Endothelial cell of umbilical vein (primary cell): Measurements from ENCODE around the gene ADD1. TPM values are rescaled to one million over a fixed set of nuclear protein-coding genes. Genes with fewer than 3 reads are reported as not detected.
A peak's percentile ranks its signal among the peaks of the same experiment; 100 is the strongest.

Source experiments
- BruUV-seq: library from RNA; stranded (reverse); fragments of 400-500 nt; replicated peaks from 2 replicates; lab custom pipeline; 2021; lab: Mats Ljungman, UMichigan
- CTCF ChIA-PET: fragments of 300-600, 350-600 bp; sonication (Branson Sonifier 250); formaldehyde crosslinking; loops from one replicate; lab custom pipeline; 2021; ENCODE audit warnings: antibody characterized with exemption, inconsistent platforms; lab: Charles Lee
- POLR2A ChIA-PET: fragments of 300-600, 350-600 bp; sonication (Branson Sonifier 250); formaldehyde crosslinking; loops from one replicate; lab custom pipeline; 2021; ENCODE audit warnings: antibody characterized with exemption, inconsistent platforms; lab: Charles Lee
- DNase-seq: peaks from one replicate; pipeline ENCODE4 v3.0.0-alpha.2; 2011; ENCODE audit warnings: low read depth, low spot score
- FAIRE-seq: peaks from 2 replicates; lab custom pipeline; 2011; peaks lifted over from hg19 to GRCh38; lab: Jason Lieb, UNC
- H2AFZ ChIP-seq: 2 replicates; pipeline ENCODE4 v1.6.0; 2012; ENCODE audit warnings: low read depth, low read length, control low read depth, inconsistent platforms
- H3K27ac ChIP-seq: 2 replicates; pipeline ENCODE4 v1.5.1; 2011; ENCODE audit warnings: low read depth, mild to moderate bottlenecking, control low read depth, low read length, moderate library complexity; ENCODE audit not compliant: insufficient read depth
- H3K27me3 ChIP-seq, 2 experiments: 2 replicates each; pipeline versions ENCODE4 v1.6.0 to v1.6.1; 2011; ENCODE audit warnings: low read length in 2 of 2, mixed read lengths in 1 of 2; ENCODE audit not compliant: control insufficient read depth in 2 of 2, insufficient read depth in 2 of 2
- H3K36me3 ChIP-seq, 2 experiments: 2 replicates in 1 of 2; 3 replicates in 1 of 2; pipeline ENCODE4 v1.5.1; 2011; ENCODE audit warnings: low read length in 2 of 2, mild to moderate bottlenecking in 1 of 2, moderate library complexity in 1 of 2; ENCODE audit not compliant: control insufficient read depth in 2 of 2, insufficient read depth in 2 of 2; ENCODE audit errors: extremely low read depth in 1 of 2
- H3K4me1 ChIP-seq: 3 replicates; pipeline ENCODE4 v1.5.1; 2011; ENCODE audit warnings: mild to moderate bottlenecking, low read length; ENCODE audit not compliant: control insufficient read depth, insufficient read depth; ENCODE audit errors: extremely low read depth
- H3K4me2 ChIP-seq: 2 replicates; pipeline ENCODE4 v1.6.1; 2011; ENCODE audit warnings: low read length, control low read depth, mixed read lengths; ENCODE audit not compliant: insufficient read depth
- H3K4me3 ChIP-seq, 3 experiments: fragments of 200-600 bp in 1 of 3; sonication (generic), shearing (Covaris generic) in 1 of 3; replicated peaks in 1 of 3; 2 replicates each; pipeline ENCODE4 v1.5.1; 2011 to 2016; ENCODE audit warnings: control low read depth in 3 of 3, low read length in 3 of 3, mild to moderate bottlenecking in 2 of 3, inconsistent platforms in 1 of 3, low read depth in 1 of 3, moderate library complexity in 1 of 3; ENCODE audit not compliant: insufficient read depth in 1 of 3
- H3K79me2 ChIP-seq: 2 replicates; pipeline ENCODE4 v1.6.0; 2012; ENCODE audit warnings: low read length, inconsistent platforms; ENCODE audit not compliant: control insufficient read depth, insufficient read depth
- H3K9ac ChIP-seq: replicated peaks from 2 replicates; pipeline ENCODE3; 2011; ENCODE audit warnings: low read length, control low read depth; ENCODE audit not compliant: insufficient read depth; ENCODE audit errors: extremely low read depth
- H3K9me1 ChIP-seq: replicated peaks from 3 replicates; pipeline ENCODE4 v1.6.0; 2011; ENCODE audit warnings: mild to moderate bottlenecking, low read length; ENCODE audit not compliant: control insufficient read depth, insufficient read depth; ENCODE audit errors: extremely low read depth
- H3K9me3 ChIP-seq: replicated peaks from 2 replicates; pipeline ENCODE4 v1.5.1; 2012; ENCODE audit warnings: low read length, inconsistent platforms; ENCODE audit not compliant: control insufficient read depth, insufficient read depth
- H4K20me1 ChIP-seq: replicated peaks from 2 replicates; pipeline ENCODE3; 2011; ENCODE audit warnings: mild to moderate bottlenecking, low read length; ENCODE audit not compliant: control insufficient read depth, insufficient read depth; ENCODE audit errors: extremely low read depth
- CTCF ChIP-seq, 2 donors: IDR thresholded peaks; 1 replicate in 1 of 2; 2 replicates in 1 of 2; pipeline ENCODE4 v1.5.1; 2011; ENCODE audit warnings: low read length in 2 of 2, mild to moderate bottlenecking in 2 of 2, moderate library complexity in 2 of 2, control low read depth in 1 of 2, inconsistent platforms in 1 of 2, low read depth in 1 of 2; ENCODE audit not compliant: insufficient read depth in 1 of 2; ENCODE audit errors: extremely low read depth in 1 of 2
- EZH2 ChIP-seq: IDR thresholded peaks from 2 replicates; pipeline ENCODE4 v1.6.1; 2012; ENCODE audit warnings: borderline replicate concordance, low read depth, mild to moderate bottlenecking, moderate library complexity, low read length, inconsistent platforms; ENCODE audit not compliant: severe bottlenecking
- FOS ChIP-seq: IDR thresholded peaks from 2 replicates; pipeline ENCODE4 v1.6.1; 2011; ENCODE audit warnings: mild to moderate bottlenecking, low read length, moderate library complexity, borderline replicate concordance; ENCODE audit not compliant: insufficient read depth
- GATA2 ChIP-seq: IDR thresholded peaks from 2 replicates; pipeline ENCODE4 v1.7.0; 2011; ENCODE audit warnings: low read depth, mild to moderate bottlenecking, moderate library complexity, mixed read lengths, low read length; ENCODE audit not compliant: insufficient read length, insufficient read depth
- JUN ChIP-seq: IDR thresholded peaks from 2 replicates; pipeline ENCODE4 v1.6.1; 2011; ENCODE audit warnings: borderline replicate concordance, low read depth; ENCODE audit not compliant: insufficient read length, insufficient read depth
- MYC ChIP-seq: IDR thresholded peaks from one replicate; pipeline ENCODE4 v1.6.1; 2011; ENCODE audit warnings: mild to moderate bottlenecking, low read depth, low read length
- POLR2A ChIP-seq: IDR thresholded peaks from 2 replicates; pipeline ENCODE4 v1.6.1; 2012; ENCODE audit warnings: low read depth, mild to moderate bottlenecking, control low read depth, low read length
- POLR2AphosphoS5 ChIP-seq: IDR thresholded peaks from 2 replicates; pipeline ENCODE4 v1.6.1; 2012; ENCODE audit warnings: low read depth, mild to moderate bottlenecking, control low read depth, low read length, moderate library complexity; ENCODE audit not compliant: insufficient read depth
- dilution Hi-C: fragments of 300-500 bp; cut with MboI; formaldehyde crosslinking; loops from one replicate; pipeline ENCODE4 v1.15.0; 2019; ENCODE audit warnings: low sequenced_read_pairs; ENCODE audit not compliant: extremely low pct_ligation_motif_present
- intact Hi-C: fragments of 100-400 bp; cut with micrococcal nuclease; formaldehyde crosslinking; loops from one replicate; pipeline ENCODE4 v1.10.0; 2022
- polyA plus RNA-seq, 4 experiments: library from polyadenylated mRNA; depleted of rRNA in 3 of 4; stranded (reverse) in 3 of 4; unstranded in 1 of 4; fragments of >200 nt; gene quantifications; 2 replicates each; pipeline versions ENCODE4 v1.2.1 to v1.2.3, GENCODE V29; 2011 to 2012; ENCODE audit warnings: missing spikeins in 1 of 4
- total RNA-seq: library from RNA; stranded (reverse); gene quantifications from 2 replicates; pipeline ENCODE4 v1.2.3, GENCODE V29; 2021
- TF ChIP-seq, protein P1 (sequence below): IDR thresholded peaks from 2 replicates; pipeline ENCODE4 v1.6.1; 2011; ENCODE audit not compliant: insufficient read depth, insufficient read length

ADD1 gene
- total and polyA plus RNA-seq, 2 donors (not counting 3 experiments of a cell fraction or from before 2014, with no cell fraction given): 219 to 305 TPM

DNA sequence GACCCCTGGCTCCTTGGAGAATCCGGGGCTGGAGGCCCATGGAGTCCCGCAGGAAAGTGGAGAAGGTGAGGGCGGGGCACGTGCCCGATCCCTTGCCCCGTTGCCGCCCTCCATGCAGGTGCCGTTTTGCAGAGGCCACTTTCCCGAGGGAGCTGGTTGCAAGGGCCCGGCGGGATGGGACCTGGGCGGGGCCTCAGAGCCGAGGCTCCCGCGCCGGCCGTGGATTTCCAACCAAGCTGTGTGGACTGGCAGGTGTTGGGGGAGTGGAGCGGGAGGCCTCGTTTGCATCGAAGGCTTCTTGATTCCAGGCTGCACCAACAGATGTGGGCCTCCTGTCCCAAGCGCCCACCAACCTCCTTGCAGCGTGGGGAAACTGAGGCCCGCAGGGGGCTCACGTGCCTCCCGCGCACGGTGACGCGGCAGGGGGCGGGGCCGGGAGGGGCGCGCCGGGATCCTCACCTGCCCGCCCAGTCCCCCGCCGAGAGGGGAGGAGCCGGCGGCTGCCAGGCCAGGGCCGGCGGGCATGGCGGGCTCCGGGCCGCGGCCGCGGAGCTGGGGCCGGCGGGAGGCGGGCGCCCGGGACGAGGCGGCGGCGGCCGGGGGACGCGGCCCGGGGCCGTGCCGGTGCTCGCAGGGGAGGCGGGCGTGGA is 25.8 kb upstream of the ADD1 start:
- POLR2A ChIA-PET: no interaction called here

More for the DNA sequence above, 25.8 kb upstream of the ADD1 start:
- no TSS peak for BruUV-seq
- no peaks in the 10 kb centered on the region for H3K9me3 ChIP-seq
- CTCF ChIA-PET: interaction anchor here (1.3 to 2.8 kb wide), 3 partner anchors 19 to 54 kb away, joined by 3 to 28 read pairs (median 6); no protein-coding TSS in a partner anchor
- no peak for FAIRE-seq
- dilution Hi-C loops (no loop called here), intact Hi-C loops (loop anchor here (1.0 kb wide), 1 partner anchor 25 kb away; the partner anchor contains the start of gene ADD1)
- TF ChIP-seq FOS (no peak), POLR2A (no peak), EZH2 (no peak), CTCF (IDR thresholded peaks at IDR 0.05; ENCODE audit: extremely low read depth in 1 of 2, insufficient read depth in 1 of 2, low read depth in 1 of 2, low read length in 2 of 2) (no peak), GATA2 (no peak), JUN (no peak), MYC (no peak), POLR2AphosphoS5 (no peak)
- TF ChIP-seq, protein P1, sequence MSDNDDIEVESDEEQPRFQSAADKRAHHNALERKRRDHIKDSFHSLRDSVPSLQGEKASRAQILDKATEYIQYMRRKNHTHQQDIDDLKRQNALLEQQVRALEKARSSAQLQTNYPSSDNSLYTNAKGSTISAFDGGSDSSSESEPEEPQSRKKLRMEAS: no peak
- H3K9ac ChIP-seq: peak overlapping the region; percentile 67
- no peak overlapping the region for H3K27ac ChIP-seq
- peaks cover 2 to 6% of the 10 kb centered on the region in 2 experiments for H3K36me3 ChIP-seq
- peak overlapping the region; percentile 59 for H3K4me2 ChIP-seq
- peaks cover 72% of the 10 kb centered on the region for H3K79me2 ChIP-seq
- H3K9me1 ChIP-seq: no peaks in the 10 kb centered on the region
- no peak overlapping the region for H2AFZ ChIP-seq
- no peaks in the 10 kb centered on the region for H3K27me3 ChIP-seq
- peak overlapping the region in 1 of 3 experiments; percentile 54 for H3K4me3 ChIP-seq
- no peaks in the 10 kb centered on the region for H4K20me1 ChIP-seq
- peaks cover 10% of the 10 kb centered on the region for H3K4me1 ChIP-seq
- DNase-seq: peak; percentile 22
